ENCODE results near the gene RORB.
A peak's percentile ranks its signal among the peaks of the same experiment; 100 is the strongest.
"Not testable (repeated sequence)": the region's sequence is repeated elsewhere in the genome, so short reads cannot be mapped to it uniquely, and the experiment has no call there.

RORB gene

DNA sequence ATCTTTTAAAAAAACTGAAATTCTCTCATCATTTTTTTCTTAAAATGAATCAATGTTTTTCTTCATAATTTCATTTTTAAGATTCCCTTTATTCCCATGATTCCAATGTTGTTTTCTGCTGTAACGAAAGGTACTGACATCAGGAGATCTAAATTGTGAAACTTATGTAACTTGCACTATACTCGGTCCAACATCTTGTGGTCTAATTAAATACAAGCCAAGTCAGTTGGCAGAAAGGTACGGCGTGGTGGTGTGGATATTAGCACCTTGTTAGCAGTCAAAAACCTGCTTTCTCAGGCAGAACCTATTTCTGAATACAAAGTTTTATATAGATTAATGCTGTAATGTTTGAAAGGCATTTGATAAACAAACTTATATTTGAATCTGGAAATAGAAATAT lies 20.1 kb downstream of the RORB start:
- no peak for DNase-seq

DNA sequence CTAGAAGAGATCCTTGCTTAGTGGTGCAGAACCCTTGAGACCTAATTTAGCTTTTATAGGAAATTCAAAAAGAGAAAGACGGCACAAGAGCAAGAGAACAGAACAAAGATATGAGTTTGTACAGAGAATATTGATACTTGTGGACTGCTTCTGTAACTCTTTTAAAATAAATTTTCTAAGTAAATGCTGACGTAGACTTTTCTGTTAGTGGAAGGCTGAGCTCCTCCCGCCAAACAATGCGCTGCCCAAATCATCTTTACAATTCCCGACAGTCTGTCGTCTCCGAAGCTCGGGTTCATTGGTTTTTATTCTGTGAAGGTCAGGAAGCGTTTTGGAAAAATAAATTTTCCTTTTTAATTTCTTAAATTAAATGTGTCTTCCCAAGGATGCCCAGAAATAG lies 22.3 kb downstream of the RORB start:
- DNase-seq = no peak

DNA sequence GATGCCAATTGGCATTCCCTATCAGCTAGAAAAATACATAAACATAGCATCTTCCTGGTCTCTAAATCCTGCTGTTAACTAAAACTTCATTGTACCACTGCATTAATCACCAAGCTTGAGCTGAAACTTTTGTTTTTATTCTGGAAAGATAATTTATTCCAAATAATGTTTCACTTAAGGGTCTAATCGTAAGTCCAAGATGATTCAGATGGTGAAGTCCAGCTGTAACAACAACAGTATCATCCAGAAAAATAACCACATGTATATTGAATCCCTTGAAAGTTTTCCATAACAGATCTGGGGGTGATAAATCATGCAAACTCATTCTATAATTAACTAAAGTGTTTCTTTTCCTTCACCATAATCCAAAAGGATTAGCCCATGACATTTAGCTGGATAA lies 23.9 kb downstream of the RORB start:
- DNase-seq = no peak

DNA sequence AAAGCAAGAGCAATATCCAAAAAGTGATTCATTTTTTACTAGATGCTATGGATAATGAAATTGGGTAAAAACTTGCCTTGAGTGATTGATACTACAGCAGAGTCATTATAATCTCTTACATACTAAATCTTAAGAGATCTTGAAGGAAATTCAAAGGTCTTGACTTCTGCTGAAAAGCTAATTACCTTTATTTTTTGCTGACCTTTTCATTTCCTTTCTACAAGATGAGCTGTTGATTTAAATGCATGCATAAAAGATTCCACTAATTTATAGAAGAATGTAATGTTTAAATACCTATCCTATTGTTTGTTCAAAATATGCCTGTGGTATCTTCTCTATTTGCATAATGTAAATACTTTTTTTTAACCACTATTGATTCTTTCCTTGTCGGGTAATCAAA lies 27.2 kb downstream of the RORB start:
- no peak for DNase-seq

DNA sequence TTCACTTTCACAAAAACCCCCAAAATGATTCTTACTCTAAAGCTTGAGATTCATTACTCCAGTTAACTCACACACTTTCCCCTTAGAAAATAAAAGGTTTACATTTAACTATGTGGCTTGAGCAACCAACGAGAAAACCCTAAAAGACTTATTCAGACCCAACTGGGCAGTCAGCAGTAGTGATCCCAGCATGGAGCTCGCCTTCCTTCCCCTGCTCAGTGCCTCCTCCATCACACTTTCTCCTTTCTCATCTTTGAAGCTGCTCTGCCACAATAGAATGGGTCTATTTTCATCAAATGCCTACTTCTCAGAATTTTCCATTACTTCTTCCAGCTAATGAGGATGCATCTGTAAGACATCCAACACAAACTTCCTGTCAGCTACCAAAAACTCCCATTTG lies 29.1 kb downstream of the RORB start:
- DNase-seq = no peak

DNA sequence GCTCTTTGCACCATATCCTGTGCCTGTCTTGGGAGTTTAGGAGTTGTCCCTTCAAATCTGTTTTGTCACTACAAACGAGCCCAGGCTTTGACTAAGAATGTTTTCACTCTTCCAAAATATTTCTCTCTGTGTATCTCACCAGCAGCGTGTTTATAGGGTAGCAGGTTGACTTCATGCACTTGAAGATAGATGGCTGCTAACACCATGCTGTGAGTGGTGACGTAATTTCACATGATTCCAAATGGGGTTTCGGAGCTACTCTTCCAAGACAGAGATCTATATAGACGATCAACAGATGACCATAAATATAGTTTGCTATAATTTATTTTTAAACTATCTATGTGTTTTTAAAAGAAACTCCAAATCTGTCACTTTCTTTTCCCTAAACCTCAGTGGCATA lies 30.6 kb downstream of the RORB start:
- no peak for DNase-seq

DNA sequence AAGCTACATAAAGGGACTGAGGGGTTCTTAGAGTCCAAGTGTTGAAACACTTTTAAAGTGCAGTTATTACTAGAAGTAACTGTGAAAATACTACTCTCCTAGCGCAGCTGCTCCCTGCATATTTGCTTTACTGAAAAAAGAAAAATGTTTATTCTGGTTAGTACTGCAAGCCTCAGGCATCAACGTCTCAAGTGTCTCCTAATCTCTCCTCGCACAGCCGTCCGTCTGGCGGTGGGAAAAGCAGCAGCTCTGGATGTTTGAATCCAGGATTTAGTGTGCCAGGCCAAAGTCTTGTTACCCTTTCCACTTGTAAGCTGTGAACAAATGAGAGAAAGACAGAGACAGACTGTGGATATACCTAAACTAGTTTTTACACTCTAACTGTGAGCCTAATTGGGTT lies 31.1 kb downstream of the RORB start:
- no peak for DNase-seq

DNA sequence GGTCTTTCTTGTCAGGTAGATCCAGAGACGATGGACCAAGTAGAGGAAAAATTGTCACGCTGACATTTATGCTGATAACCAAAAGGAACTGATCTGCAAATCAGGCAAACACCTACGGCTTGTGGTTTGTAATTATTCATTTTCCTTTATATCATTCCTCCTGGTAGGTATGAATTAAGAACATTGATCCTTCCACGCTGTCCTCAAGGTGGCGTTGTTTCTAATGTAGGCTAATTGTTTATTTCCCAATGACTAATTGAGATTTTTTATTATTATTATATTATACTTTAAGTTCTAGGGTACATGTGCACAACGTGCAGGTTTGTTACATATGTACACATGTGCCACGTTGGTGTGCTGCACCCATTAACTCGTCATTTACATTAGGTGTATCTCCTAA lies 33.3 kb downstream of the RORB start:
- not testable (repeated sequence) for DNase-seq

DNA sequence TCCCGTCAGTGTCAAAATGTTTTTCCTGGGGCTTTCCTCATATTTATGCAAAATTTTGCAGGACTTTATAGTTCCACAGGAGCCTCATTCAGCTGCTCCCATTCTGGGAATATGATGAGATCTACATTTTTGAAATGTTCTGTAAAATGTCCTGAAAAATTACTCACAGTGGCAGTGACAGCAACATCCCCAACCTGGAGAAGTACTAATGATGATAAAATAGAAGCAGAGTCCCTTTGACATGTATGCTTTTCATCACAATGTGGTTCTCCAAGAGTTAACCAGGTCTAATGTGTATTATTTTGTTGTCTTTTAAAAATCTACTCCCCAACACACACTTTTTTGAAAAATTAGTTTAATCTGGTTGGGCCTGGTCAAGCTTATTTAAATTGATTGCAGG lies 36.1 kb downstream of the RORB start:
- no peak for DNase-seq

DNA sequence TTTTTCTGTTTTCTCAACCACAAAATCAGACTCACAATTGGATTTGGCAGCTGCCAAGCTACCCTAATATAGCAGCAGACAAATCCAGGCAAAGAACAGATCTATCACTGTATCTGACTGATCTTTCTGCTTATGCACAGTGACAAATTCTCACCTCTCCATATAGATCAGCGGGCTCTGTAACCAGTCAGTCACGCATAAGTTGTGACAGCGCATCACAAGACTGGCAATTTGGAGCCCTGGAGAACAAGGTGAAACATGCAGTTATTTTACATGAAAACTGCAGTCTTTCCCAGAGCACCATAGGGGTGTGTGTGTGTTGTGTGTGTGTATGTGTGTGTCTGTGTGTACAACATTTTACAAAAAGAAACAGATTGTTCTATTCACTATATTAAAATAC lies 37.7 kb downstream of the RORB start:
- DNase-seq = no peak

DNA sequence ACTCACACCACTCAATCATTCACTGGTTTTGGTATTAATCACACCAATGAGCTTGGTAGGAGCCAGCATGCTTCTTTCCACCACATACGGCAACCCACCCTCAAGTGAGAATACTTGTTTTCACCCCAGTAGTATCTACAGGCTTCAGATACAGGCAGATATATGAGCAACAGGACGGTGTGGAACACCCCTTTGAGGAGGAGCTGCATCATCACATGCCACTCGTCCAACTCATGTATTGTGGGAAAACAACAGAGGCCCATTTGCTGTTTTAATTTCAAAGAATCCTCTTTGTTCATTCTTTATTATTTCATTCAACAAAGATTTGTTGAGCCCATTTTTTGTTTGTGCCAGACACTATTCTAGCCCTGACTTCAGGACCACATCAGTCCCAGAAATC lies 46.0 kb downstream of the RORB start:
- DNase-seq = no peak

DNA sequence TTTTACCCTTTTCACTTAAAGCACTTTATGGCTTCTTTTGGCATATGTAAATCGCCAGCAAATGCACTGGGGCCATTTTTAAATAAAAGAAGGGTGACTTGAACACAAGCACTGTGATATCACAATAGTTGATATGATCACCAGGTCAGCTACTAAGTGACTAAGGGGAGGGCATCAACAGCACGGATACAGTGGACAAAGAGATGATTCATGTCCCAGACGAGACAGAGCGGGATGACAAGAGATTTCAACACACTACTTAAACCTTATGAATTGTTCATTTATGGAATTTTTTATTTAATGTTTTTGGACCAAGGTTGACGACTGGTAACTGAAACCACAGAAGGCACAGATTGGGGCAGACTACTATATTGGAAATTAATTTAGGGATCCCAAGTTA lies 54.1 kb downstream of the RORB start:
- DNase-seq = no peak

DNA sequence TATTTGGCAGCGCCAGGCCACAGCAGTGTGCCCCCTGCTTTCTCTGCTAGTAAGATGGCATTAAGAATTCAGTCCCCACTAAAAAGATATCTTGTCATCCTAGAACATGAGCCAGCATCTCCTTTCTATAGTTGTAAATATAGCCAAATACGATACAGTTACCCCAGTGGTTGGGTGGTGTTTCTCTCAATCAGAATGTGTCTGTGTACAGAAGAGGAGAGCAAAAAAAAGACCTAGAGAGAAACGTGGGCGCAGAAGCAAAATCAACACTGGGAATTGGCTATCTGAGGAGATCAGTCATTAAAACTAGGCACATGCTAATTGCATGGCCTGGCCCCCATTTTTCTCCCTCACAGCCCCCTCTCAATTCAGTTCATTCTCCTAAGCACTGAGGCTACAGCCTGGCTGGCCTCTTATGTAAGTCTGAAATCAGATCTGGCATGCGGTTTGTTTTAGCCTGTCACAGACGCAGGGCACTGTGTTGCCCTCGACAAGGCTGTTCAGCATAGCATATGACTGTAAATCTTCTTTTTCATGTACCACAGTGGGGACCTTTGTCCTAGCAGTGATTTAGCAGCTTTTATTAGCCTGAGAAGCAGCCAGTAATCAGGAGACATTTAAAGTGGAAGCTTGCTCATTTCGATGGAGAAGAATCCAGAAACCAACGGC lies 57.8 kb downstream of the RORB start:
- DNase-seq = peak; percentile 40

DNA sequence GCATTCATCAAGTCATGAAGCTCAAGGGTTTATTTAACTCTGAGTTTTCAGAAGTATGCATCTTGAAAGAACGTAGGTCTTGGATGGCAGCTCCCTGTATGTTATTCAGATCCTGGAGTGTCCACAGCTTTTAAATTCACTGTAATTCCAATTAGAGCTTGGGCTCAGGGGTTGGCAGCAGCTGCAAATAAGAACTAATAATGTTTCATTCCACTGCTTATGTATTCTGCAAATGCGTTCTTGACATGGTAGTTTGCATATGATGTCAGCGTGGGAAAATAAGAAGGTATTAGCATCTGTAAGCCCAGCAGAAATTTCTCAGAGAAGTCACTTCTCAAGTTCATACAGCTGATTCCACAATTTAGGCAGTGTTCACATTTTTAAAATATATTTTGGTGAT lies 58.4 kb downstream of the RORB start:
- DNase-seq = no peak

DNA sequence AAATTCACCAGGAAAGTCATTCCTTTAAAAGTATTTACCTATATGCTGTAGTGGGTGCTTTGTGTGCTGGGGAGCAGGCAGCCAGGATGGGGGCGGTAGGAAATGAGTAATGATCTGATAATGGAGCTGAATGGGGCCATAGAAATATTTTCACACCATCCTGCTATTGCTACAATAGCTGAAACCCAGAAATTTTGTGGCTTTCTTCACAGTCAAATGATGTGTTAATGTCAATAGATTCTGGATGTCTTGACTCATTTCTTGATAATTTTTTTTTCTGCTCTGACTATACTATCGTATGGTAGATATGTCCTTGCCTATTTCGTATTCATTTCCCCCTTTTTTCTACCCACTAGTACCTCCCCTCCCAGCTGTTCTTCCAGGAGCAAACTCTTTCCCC lies 59.5 kb downstream of the RORB start:
- no peak for DNase-seq

DNA sequence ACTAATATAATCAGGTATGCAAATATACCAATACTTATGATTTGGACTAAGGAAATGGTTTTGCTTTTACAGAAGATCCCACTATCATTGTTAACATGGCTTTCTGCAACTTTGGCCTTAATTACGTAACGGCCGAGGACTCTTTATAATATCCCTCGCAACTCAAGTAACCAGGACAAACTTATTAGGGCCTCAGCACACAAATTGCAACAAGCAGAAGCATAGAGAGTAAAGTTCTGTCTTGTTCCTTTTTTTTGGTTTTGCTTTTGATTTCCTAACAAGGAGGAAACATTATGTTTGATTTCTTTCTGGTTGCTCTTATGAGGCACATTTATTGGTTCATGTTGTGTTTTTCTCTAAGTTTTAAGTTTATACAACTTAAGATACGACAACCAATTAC lies 60.4 kb downstream of the RORB start:
- no peak for DNase-seq

DNA sequence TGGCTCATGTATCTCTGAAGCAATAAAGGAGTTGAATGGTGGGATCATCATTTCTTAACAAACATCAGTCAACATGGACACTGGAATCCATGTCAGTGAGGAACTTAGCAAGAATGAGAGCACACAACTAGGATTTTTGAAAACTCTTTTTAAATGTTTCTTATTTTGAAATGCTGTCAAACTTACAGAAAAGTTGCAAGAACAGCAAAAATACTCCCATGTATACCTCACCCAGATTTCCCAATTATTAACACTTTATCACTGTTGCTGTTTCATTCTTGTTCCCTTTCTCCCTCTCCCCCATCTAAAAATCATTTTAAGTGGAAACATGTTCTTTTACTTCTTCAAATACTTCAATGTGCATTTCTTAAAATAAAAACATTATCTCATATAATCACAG lies 65.5 kb downstream of the RORB start:
- DNase-seq = no peak

DNA sequence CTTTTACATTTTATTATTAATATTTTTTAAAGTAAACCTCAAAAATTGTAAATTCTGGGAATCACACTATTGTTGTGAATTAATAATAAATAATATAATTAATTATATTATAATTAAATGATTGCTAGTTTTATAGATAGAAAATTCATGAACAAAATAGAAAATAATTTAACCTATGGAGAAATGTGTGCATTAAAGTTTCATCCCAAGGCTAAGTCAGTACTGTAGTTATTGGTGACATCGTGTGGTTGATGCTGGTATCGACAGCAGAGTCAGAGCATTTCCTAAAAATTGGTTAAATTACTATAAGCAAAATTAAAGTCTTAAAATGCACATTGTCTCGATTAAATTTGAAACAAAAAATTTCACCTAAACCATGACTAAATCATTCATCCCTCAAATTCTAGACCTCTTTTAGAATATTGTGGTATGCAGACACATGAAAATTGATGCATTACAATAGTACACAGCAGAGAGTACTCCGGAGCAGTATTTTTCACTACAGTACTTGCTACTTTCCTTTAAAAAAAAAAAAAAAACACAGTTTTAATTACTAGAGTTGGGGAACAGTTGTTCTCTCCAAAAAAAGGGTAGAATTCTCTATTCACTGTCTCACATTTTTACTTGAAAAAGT lies 73.9 kb downstream of the RORB start:
- peak; percentile 39 for DNase-seq

DNA sequence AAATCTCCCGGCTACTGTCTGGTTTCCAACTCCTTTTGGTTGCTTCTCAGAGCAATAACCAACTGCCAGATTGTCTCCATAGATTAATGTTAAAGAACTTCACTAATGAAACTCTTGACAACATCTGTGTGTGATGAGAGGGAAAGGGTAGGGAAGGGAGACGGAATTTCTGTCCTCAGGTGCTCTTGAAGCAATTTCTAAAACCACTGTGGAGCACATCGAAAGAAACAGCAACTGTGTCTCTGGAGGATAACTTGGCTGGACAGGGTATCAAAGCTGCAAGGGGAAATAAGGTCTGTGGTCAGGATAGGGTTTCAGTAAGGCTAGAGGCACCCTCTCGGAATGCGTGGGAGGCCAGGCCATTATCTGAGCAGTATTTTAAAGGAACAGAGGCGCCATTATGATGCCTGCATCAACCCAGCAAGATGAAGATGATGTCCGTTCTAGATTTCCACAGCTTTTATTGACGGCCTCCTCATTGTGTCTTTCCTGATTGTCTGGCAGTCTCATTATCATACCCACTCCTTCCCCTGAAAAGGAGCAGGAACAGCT lies 76.6 kb downstream of the RORB start:
- no peak for DNase-seq

DNA sequence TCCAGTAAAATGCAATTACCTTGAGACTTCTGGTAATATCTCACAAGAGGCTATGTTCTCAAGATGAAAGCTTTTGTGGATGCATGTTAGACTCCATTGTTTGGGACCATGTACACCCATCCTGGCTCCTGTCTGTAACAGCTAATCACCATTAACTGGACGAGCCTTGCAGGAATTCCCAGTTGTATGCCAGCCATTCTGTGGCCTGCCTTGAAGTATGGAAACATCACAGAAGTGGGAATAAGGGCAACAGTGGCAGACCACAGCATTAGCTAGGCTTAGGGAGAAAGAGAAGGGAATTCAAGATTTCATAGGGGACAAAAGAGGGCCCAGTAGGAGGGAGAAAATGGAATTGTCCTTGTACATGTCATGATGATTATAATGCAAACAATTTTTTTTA lies 79.0 kb downstream of the RORB start:
- no peak for DNase-seq

DNA sequence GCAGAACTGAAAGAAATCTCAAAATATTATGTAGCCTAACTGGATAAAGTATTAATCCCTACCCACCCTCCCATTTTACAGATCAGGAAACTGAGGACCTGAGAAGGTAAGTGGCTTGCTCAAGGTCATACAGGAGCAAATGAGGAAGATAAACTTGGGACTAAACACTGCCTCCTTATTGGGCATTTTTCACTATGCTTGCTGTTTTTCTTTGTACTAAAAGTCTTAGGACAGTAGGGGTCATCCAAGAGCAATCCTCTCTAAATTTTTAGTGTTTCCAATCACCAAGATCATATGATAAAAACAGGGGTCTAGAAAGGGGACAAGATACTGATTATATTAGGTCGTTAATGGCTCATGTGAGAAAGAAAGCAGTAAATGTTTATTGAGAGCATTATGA lies 80.8 kb downstream of the RORB start:
- DNase-seq = peak; percentile 17

DNA sequence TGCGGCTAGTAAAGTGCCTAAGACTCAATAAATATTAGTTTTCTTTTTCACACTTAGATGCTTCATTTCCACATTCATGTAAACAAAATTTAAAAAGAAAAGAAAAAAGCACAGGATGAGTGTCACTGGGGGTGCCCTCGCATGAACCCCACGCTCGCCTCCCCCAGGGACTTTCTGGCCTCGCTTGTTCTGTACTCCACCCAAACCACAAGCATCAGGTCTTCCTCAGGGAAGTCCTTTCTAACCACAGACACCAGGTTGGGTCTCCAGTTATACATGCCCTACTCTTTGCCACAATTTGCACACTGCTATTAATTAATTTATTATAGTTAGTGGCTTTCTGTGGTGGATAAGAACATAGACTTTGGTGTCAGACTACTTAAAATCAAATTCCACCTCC lies 92.4 kb downstream of the RORB start:
- DNase-seq = no peak

DNA sequence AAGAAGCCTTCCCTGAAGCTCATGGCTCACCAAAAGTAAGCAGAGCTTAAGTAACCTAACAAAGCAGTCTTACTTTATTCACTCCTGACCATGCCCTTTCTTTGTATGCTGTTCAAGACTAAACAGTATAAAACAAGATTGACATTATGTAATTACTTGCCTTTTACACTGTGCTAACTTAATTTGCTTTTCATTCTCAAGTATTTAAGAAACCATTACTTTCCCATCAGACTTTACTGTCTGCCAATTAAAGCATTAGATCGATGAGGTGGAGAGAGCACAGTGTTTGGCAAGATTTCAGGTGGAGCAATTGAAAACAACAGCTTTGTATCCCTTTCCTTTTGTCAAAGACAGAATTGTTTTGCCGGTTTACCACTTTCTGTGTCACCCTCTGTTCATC lies 98.2 kb downstream of the RORB start:
- DNase-seq = peak; percentile 20

DNA sequence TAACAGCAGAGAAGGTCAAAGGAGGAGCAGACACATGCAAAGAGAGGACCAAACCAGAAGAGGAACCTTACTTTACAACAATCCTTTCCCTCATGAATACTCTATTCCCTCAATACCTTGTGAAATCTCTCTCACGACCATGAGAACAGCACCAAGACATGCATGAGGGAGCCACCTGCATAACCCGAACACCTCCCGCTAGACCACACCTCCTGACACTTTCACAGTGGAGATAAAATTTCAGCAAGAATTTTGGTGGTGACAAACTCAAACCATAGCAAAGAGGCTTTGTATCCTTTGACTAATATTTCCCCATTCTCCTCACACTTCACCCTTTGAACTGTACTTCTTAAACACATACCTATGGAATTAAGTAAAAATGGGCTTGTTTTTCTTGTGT lies 101.7 kb downstream of the RORB start:
- no peak for DNase-seq

Measured in NCI-H1092 treated with DMSO at 0.1 percent for 48 hours (cell line).